Gastrocnemius medialis (tissue), 4 donors: ENCODE data around the gene ARRDC4. TPM values are rescaled to one million over a fixed set of nuclear protein-coding genes. Genes with fewer than 3 reads are reported as not detected.

Experiments
- ATAC-seq, 2 donors: fragments of 150-250 bp; one replicate each; pipeline ENCODE4 v1.9.1; 2016
- DNase-seq, 2 donors: peaks; one replicate each; pipeline ENCODE4 v3.0.0-alpha.2; 2019
- H3K27ac ChIP-seq, 4 donors: fragments of 200-600 bp; sonication (generic); 1 replicate in 1 of 4; 2 replicates in 3 of 4; pipeline ENCODE4 v1.5.1; 2016 to 2018; ENCODE audit warnings: mild to moderate bottlenecking in 2 of 4, moderate library complexity in 1 of 4
- H3K27me3 ChIP-seq, 3 donors: fragments of 200-600 bp; sonication (generic) in 2 of 3; 1 replicate in 1 of 3; 2 replicates in 2 of 3; pipeline versions ENCODE4 v1.5.1 to v1.6.0; 2016 to 2019; ENCODE audit warnings: mild to moderate bottlenecking in 1 of 3, moderate library complexity in 1 of 3
- H3K36me3 ChIP-seq, 2 donors: fragments of 200-600 bp; sonication (generic) in 1 of 2; one replicate each; pipeline ENCODE4 v1.5.1; 2017 to 2018
- H3K4me1 ChIP-seq, 2 donors: fragments of 200-600 bp; sonication (generic) in 1 of 2; one replicate each; pipeline ENCODE4 v1.5.1; 2016 to 2017; ENCODE audit warnings: mild to moderate bottlenecking in 2 of 2
- H3K4me3 ChIP-seq, 4 donors: fragments of 200-600 bp; sonication (generic) in 3 of 4; 1 replicate in 1 of 4; 2 replicates in 3 of 4; pipeline ENCODE4 v1.5.1; 2016 to 2019; ENCODE audit warnings: mild to moderate bottlenecking in 2 of 4
- H3K9me3 ChIP-seq, 3 donors: fragments of 200-600 bp; sonication (generic) in 2 of 3; 1 replicate in 1 of 3; 2 replicates in 2 of 3; pipeline ENCODE4 v1.5.1; 2016 to 2019
- CTCF ChIP-seq, 5 experiments: fragments of 450-650 bp in 3 of 5; fragments of 200-600 bp in 2 of 5; sonication (generic) in 2 of 5; IDR thresholded peaks in 4 of 5; conservative IDR thresholded peaks in 1 of 5; 1 replicate in 4 of 5; 2 replicates in 1 of 5; pipeline ENCODE4 v1.5.1; 2016 to 2019; ENCODE audit warnings: antibody characterized with exemption in 5 of 5, mild to moderate bottlenecking in 3 of 5, moderate library complexity in 3 of 5
- POLR2A ChIP-seq, 2 donors: fragments of 450-650 bp; IDR thresholded peaks; one replicate each; pipeline ENCODE4 v1.6.1; 2017; ENCODE audit warnings: antibody characterized with exemption in 2 of 2, mild to moderate bottlenecking in 2 of 2, moderate library complexity in 2 of 2
- in situ Hi-C, 4 donors: fragments of 200-750 bp; cut with MboI; loops; one replicate each; pipeline versions ENCODE4 v1.15.0 to v1.8.0; 2017; ENCODE audit warnings: low sequenced_read_pairs in 4 of 4
- intact Hi-C: fragments of 100-400 bp; cut with DNase I; formaldehyde crosslinking; loops from one replicate; pipeline ENCODE4 v1.15.1; 2023; ENCODE audit warnings: low total_unique reads
- total RNA-seq, 4 donors: library from RNA; depleted of rRNA; stranded (reverse); fragments of >200 nt; gene quantifications; one replicate each; pipeline versions ENCODE4 v1.1.0 to v1.2.3, GENCODE V29; 2016

Gene ARRDC4
- total RNA-seq, 4 donors from 2014 or later: 11.7 to 20.6 (median 17.7) TPM

GRCh38 chr15:98009971-98010370, 49.5 kb downstream of the ARRDC4 start:
- Histone ChIP-seq H3K4me1 (no peaks in the 10 kb centered on the region), H3K9me3 (no peaks in the 10 kb centered on the region), H3K4me3 (no peak overlapping the region), H3K36me3 (no peaks in the 10 kb centered on the region), H3K27me3 (peaks cover 0 to 2% (median 0%) of the 10 kb centered on the region in 3 donors), H3K27ac (no peak overlapping the region)
- no peak for TF ChIP-seq POLR2A (IDR thresholded peaks at IDR 0.05)
- no peak for TF ChIP-seq CTCF (IDR thresholded peaks at IDR 0.05 in 4 of 5, conservative IDR thresholded peaks at IDR 0.05 in 1 of 5)
- intact Hi-C loops: no loop called here
- in situ Hi-C loops: no loop called here
- DNase-seq (no peak), ATAC-seq (no peak)

GRCh38 chr15:98012354-98012753, 51.9 kb downstream of the ARRDC4 start:
- intact Hi-C loops (no loop called here), in situ Hi-C loops (no loop called here)
- Histone ChIP-seq H3K27ac (no peak overlapping the region), H3K36me3 (no peaks in the 10 kb centered on the region), H3K9me3 (no peaks in the 10 kb centered on the region), H3K27me3 (peaks cover 0 to 2% (median 0%) of the 10 kb centered on the region in 3 donors), H3K4me3 (no peak overlapping the region), H3K4me1 (no peaks in the 10 kb centered on the region)
- DNase-seq: no peak
- TF ChIP-seq POLR2A (IDR thresholded peaks at IDR 0.05): no peak
- TF ChIP-seq CTCF (IDR thresholded peaks at IDR 0.05 in 4 of 5, conservative IDR thresholded peaks at IDR 0.05 in 1 of 5): no peak
- no peak for ATAC-seq

GRCh38 chr15:98013631-98014030, 53.1 kb downstream of the ARRDC4 start:
- H3K27ac ChIP-seq: no peak overlapping the region
- no peak for ATAC-seq

GRCh38 chr15:98017150-98017964, 56.9 kb downstream of the ARRDC4 start:
- TF ChIP-seq CTCF (IDR thresholded peaks at IDR 0.05 in 4 of 5, conservative IDR thresholded peaks at IDR 0.05 in 1 of 5) (no peak), POLR2A (IDR thresholded peaks at IDR 0.05) (no peak)
- no peak overlapping the region for H3K27ac ChIP-seq
- in situ Hi-C loops (no loop called here), intact Hi-C loops (no loop called here)
- no peak overlapping the region for H3K4me3 ChIP-seq
- no peaks in the 10 kb centered on the region for H3K36me3 ChIP-seq
- H3K4me1 ChIP-seq: no peaks in the 10 kb centered on the region
- no peak for DNase-seq
- peaks cover 0 to 6% (median 4%) of the 10 kb centered on the region in 3 donors for H3K27me3 ChIP-seq
- no peaks in the 10 kb centered on the region for H3K9me3 ChIP-seq
- no peak for ATAC-seq

More at GRCh38 chr15:98013631-98014030, 53.1 kb downstream of the ARRDC4 start:
- H3K36me3 ChIP-seq: no peaks in the 10 kb centered on the region
- H3K27me3 ChIP-seq: peaks cover 0 to 4% (median 2%) of the 10 kb centered on the region in 3 donors
- TF ChIP-seq CTCF (IDR thresholded peaks at IDR 0.05 in 4 of 5, conservative IDR thresholded peaks at IDR 0.05 in 1 of 5): no peak
- no peak for TF ChIP-seq POLR2A (IDR thresholded peaks at IDR 0.05)
- in situ Hi-C loops (no loop called here), intact Hi-C loops (no loop called here)
- no peaks in the 10 kb centered on the region for H3K4me1 ChIP-seq
- no peak for DNase-seq
- H3K4me3 ChIP-seq: no peak overlapping the region
- no peaks in the 10 kb centered on the region for H3K9me3 ChIP-seq
